Measurements from ENCODE around the gene SLC38A11.
A peak's percentile ranks its signal among the peaks of the same experiment; 100 is the strongest.
"Not testable (repeated sequence)": the region's sequence is repeated elsewhere in the genome, so short reads cannot be mapped to it uniquely, and the experiment has no call there.

The SLC38A11 gene

GRCh38 chr2:164981217-164981990 lies 26.1 kb upstream of the SLC38A11 start:
- in situ Hi-C loops (cut with MboI; ENCODE audit: low sequenced_read_pairs), result no loop called here
- no peaks in the 10 kb centered on the region for H3K36me3 ChIP-seq (replicated peaks)
- no peaks in the 10 kb centered on the region for H3K9me3 ChIP-seq
- H3K4me3 ChIP-seq, result no peak overlapping the region
- DNase-seq (ENCODE audit: low spot score in 2 of 2), result peak in 1 of 2 experiments; percentile 49
- peaks cover 16% of the 10 kb centered on the region for H3K4me1 ChIP-seq
- H3K27me3 ChIP-seq (ENCODE audit: low read depth), result no peaks in the 10 kb centered on the region

GRCh38 chr2:164980688-164981087 lies 25.4 kb upstream of the SLC38A11 start:
- H3K9me3 ChIP-seq; DNase-seq (ENCODE audit: low spot score in 2 of 2); H3K36me3 ChIP-seq (replicated peaks); in situ Hi-C loops (cut with MboI; ENCODE audit: low sequenced_read_pairs); H3K27me3 ChIP-seq (ENCODE audit: low read depth); H3K4me3 ChIP-seq: not testable (repeated sequence)
- H3K4me1 ChIP-seq, result peaks cover 23% of the 10 kb centered on the region

- H3K36me3 ChIP-seq (replicated peaks), result no peaks in the 10 kb centered on the region
Measured at GRCh38 chr2:164979113-164979512, 23.8 kb upstream of the SLC38A11 start.

GRCh38 chr2:164976875-164977470 lies 21.6 kb upstream of the SLC38A11 start:
- peaks cover 23% of the 10 kb centered on the region for H3K4me1 ChIP-seq
- H3K9me3 ChIP-seq; H3K27me3 ChIP-seq (ENCODE audit: low read depth); in situ Hi-C loops (cut with MboI; ENCODE audit: low sequenced_read_pairs); H3K4me3 ChIP-seq; H3K36me3 ChIP-seq (replicated peaks); DNase-seq (ENCODE audit: low spot score in 2 of 2): not testable (repeated sequence)

More at GRCh38 chr2:164979113-164979512, 23.8 kb upstream of the SLC38A11 start:
- H3K9me3 ChIP-seq, result no peaks in the 10 kb centered on the region
- no peak overlapping the region for H3K4me3 ChIP-seq
- in situ Hi-C loops (cut with MboI; ENCODE audit: low sequenced_read_pairs), result no loop called here
- H3K4me1 ChIP-seq, result peaks cover 23% of the 10 kb centered on the region
- H3K27me3 ChIP-seq (ENCODE audit: low read depth), result no peaks in the 10 kb centered on the region
- DNase-seq (ENCODE audit: low spot score in 2 of 2), result no peak

- Histone ChIP-seq H3K9me3 (no peaks in the 10 kb centered on the region), H3K27me3 (ENCODE audit: low read depth) (no peaks in the 10 kb centered on the region), H3K4me3 (no peak overlapping the region), H3K36me3 (replicated peaks) (no peaks in the 10 kb centered on the region), H3K4me1 (peaks cover 19% of the 10 kb centered on the region)
- peak in 1 of 2 experiments; percentile 87 for DNase-seq (ENCODE audit: low spot score in 2 of 2)
- in situ Hi-C loops (cut with MboI; ENCODE audit: low sequenced_read_pairs), result no loop called here
Measured at GRCh38 chr2:164976301-164976700, 21.0 kb upstream of the SLC38A11 start.

- H3K9me3 ChIP-seq, result no peaks in the 10 kb centered on the region
- no peaks in the 10 kb centered on the region for H3K27me3 ChIP-seq (ENCODE audit: low read depth)
- H3K4me1 ChIP-seq, result peaks cover 15% of the 10 kb centered on the region
- in situ Hi-C loops (cut with MboI; ENCODE audit: low sequenced_read_pairs), result no loop called here
- no peak overlapping the region for H3K4me3 ChIP-seq
- DNase-seq (ENCODE audit: low spot score in 2 of 2), result no peak
- no peaks in the 10 kb centered on the region for H3K36me3 ChIP-seq (replicated peaks)
Measured at GRCh38 chr2:164975891-164976290, 20.6 kb upstream of the SLC38A11 start.

- Histone ChIP-seq H3K4me3 (no peak overlapping the region), H3K9me3 (no peaks in the 10 kb centered on the region), H3K27me3 (ENCODE audit: low read depth) (no peaks in the 10 kb centered on the region), H3K36me3 (replicated peaks) (no peaks in the 10 kb centered on the region), H3K4me1 (peaks cover 14% of the 10 kb centered on the region)
- no peak for DNase-seq (ENCODE audit: low spot score in 2 of 2)
- in situ Hi-C loops (cut with MboI; ENCODE audit: low sequenced_read_pairs), result no loop called here
Measured at GRCh38 chr2:164974221-164974620, 18.9 kb upstream of the SLC38A11 start.

- Histone ChIP-seq H3K27me3 (ENCODE audit: low read depth) (no peaks in the 10 kb centered on the region), H3K4me1 (peaks cover 23% of the 10 kb centered on the region), H3K9me3 (peaks cover 5% of the 10 kb centered on the region; the same call in 1 of the 2 replicates), H3K36me3 (replicated peaks) (no peaks in the 10 kb centered on the region), H3K4me3 (no peak overlapping the region)
- in situ Hi-C loops (cut with MboI; ENCODE audit: low sequenced_read_pairs), result no loop called here
- DNase-seq (ENCODE audit: low spot score in 2 of 2), result no peak
Measured at GRCh38 chr2:164972216-164972615, 16.9 kb upstream of the SLC38A11 start.

GRCh38 chr2:164969909-164970690 lies 14.8 kb upstream of the SLC38A11 start:
- Histone ChIP-seq H3K36me3 (replicated peaks) (no peaks in the 10 kb centered on the region), H3K27me3 (ENCODE audit: low read depth) (no peaks in the 10 kb centered on the region), H3K4me3 (no peak overlapping the region), H3K4me1 (peaks cover 11% of the 10 kb centered on the region), H3K9me3 (peaks cover 5% of the 10 kb centered on the region; the same call in 1 of the 2 replicates)
- no peak for DNase-seq (ENCODE audit: low spot score in 2 of 2)
- in situ Hi-C loops (cut with MboI; ENCODE audit: low sequenced_read_pairs), result no loop called here

GRCh38 chr2:164967781-164968228 lies 12.5 kb upstream of the SLC38A11 start:
- H3K4me3 ChIP-seq, result no peak overlapping the region
- peaks cover 11% of the 10 kb centered on the region for H3K4me1 ChIP-seq
- no peaks in the 10 kb centered on the region for H3K36me3 ChIP-seq (replicated peaks)
- peak; percentile 49 to 52 for DNase-seq (ENCODE audit: low spot score in 2 of 2)
- no peaks in the 10 kb centered on the region for H3K27me3 ChIP-seq (ENCODE audit: low read depth)
- H3K9me3 ChIP-seq, result peaks cover 5% of the 10 kb centered on the region; the same call in 1 of the 2 replicates
- in situ Hi-C loops (cut with MboI; ENCODE audit: low sequenced_read_pairs), result no loop called here

- Histone ChIP-seq H3K27me3 (ENCODE audit: low read depth) (no peaks in the 10 kb centered on the region), H3K9me3 (peaks cover 5% of the 10 kb centered on the region; the same call in 1 of the 2 replicates), H3K4me3 (no peak overlapping the region), H3K36me3 (replicated peaks) (no peaks in the 10 kb centered on the region), H3K4me1 (peaks cover 11% of the 10 kb centered on the region)
- DNase-seq (ENCODE audit: low spot score in 2 of 2), result no peak
- in situ Hi-C loops (cut with MboI; ENCODE audit: low sequenced_read_pairs), result no loop called here
Measured at GRCh38 chr2:164967361-164967760, 12.0 kb upstream of the SLC38A11 start.

- H3K9me3 ChIP-seq, result peaks cover 5% of the 10 kb centered on the region; the same call in 1 of the 2 replicates
- no peaks in the 10 kb centered on the region for H3K36me3 ChIP-seq (replicated peaks)
- no peak overlapping the region for H3K4me3 ChIP-seq
- peaks cover 11% of the 10 kb centered on the region for H3K4me1 ChIP-seq
- H3K27me3 ChIP-seq (ENCODE audit: low read depth), result no peaks in the 10 kb centered on the region
- no peak for DNase-seq (ENCODE audit: low spot score in 2 of 2)
- in situ Hi-C loops (cut with MboI; ENCODE audit: low sequenced_read_pairs), result no loop called here
Measured at GRCh38 chr2:164964700-164965099, 9.4 kb upstream of the SLC38A11 start.

- no peak for DNase-seq (ENCODE audit: low spot score in 2 of 2)
- Histone ChIP-seq H3K9me3 (no peaks in the 10 kb centered on the region), H3K36me3 (replicated peaks) (no peaks in the 10 kb centered on the region), H3K4me3 (no peak overlapping the region), H3K4me1 (no peaks in the 10 kb centered on the region; the same call in 1 of the 2 replicates), H3K27me3 (ENCODE audit: low read depth) (no peaks in the 10 kb centered on the region)
- in situ Hi-C loops (cut with MboI; ENCODE audit: low sequenced_read_pairs), result no loop called here
Measured at GRCh38 chr2:164960159-164960558, 4.8 kb upstream of the SLC38A11 start.

All from HAP-1 (cell line).